ENCODE data around the gene BHLHA15. TPM values are rescaled to one million over a fixed set of nuclear protein-coding genes. Genes with fewer than 3 reads are reported as not detected.
"Not testable (repeated sequence)": the region's sequence is repeated elsewhere in the genome, so short reads cannot be mapped to it uniquely, and the experiment has no call there.

The BHLHA15 gene
- total RNA-seq, 4 donors from 2014 or later: 2.0 to 7.3 TPM; not detected in 2

GRCh38 chr7:98215561-98216495 lies 4.6 kb downstream of the BHLHA15 start:
- Histone ChIP-seq H3K4me1 (peaks cover 0 to 6% (median 5%) of the 10 kb centered on the region in 4 donors), H3K4me3 (no peak overlapping the region), H3K36me3 (no peaks in the 10 kb centered on the region), H3K27me3 (peaks cover 11% of the 10 kb centered on the region), H3K9me3 (no peaks in the 10 kb centered on the region), H3K27ac (no peak overlapping the region)
- DNase-seq: no peak
- 84% methylated on average over 32 of the region's 32 CpGs; no CpG with 5 or more reads in 1 of the 2 donors for WGBS, 2 donors (ENCODE audit: low coverage in 1 of 2)
- intact Hi-C loops (cut with DNase I; ENCODE audit: low total_unique reads) (no loop called here), in situ Hi-C loops (cut with MboI; ENCODE audit: low pct_ligation_motif_present in 1 of 4, low pct_unique_long_range_greater_than_20kb in 1 of 4, low sequenced_read_pairs in 3 of 4) (no loop called here)
- TF ChIP-seq EP300 (IDR thresholded peaks at IDR 0.05; ENCODE audit: low read depth): no peak
- no peak for TF ChIP-seq CTCF (IDR thresholded peaks at IDR 0.05)
- TF ChIP-seq POLR2A (IDR thresholded peaks at IDR 0.05): no peak
- TF ChIP-seq POLR2AphosphoS5 (IDR thresholded peaks at IDR 0.05): no peak

- Histone ChIP-seq H3K4me1 (no peaks in the 10 kb centered on the region), H3K27me3 (peaks cover 2% of the 10 kb centered on the region), H3K36me3 (peaks cover 0 to 8% (median 0%) of the 10 kb centered on the region in 4 donors), H3K4me3 (no peak overlapping the region), H3K9me3 (no peaks in the 10 kb centered on the region), H3K27ac (no peak overlapping the region)
- TF ChIP-seq POLR2A (IDR thresholded peaks at IDR 0.05) (no peak), CTCF (IDR thresholded peaks at IDR 0.05) (no peak)
- 91% methylated on average over 21 of the region's 24 CpGs; no CpG with 5 or more reads in 1 of the 2 donors for WGBS, 2 donors (ENCODE audit: low coverage in 1 of 2)
- intact Hi-C loops (cut with DNase I; ENCODE audit: low total_unique reads) (no loop called here), in situ Hi-C loops (cut with MboI; ENCODE audit: low pct_ligation_motif_present in 1 of 4, low pct_unique_long_range_greater_than_20kb in 1 of 4, low sequenced_read_pairs in 3 of 4) (no loop called here)
- no peak for DNase-seq
Measured at GRCh38 chr7:98216941-98217622, 5.8 kb downstream of the BHLHA15 start.

- Histone ChIP-seq H3K9me3 (no peaks in the 10 kb centered on the region), H3K36me3 (peaks cover 0 to 8% (median 0%) of the 10 kb centered on the region in 4 donors), H3K27ac (no peak overlapping the region), H3K4me3 (no peak overlapping the region), H3K4me1 (no peaks in the 10 kb centered on the region), H3K27me3 (no peaks in the 10 kb centered on the region)
- in situ Hi-C loops (cut with MboI; ENCODE audit: low pct_ligation_motif_present in 1 of 4, low pct_unique_long_range_greater_than_20kb in 1 of 4, low sequenced_read_pairs in 3 of 4): no loop called here
- intact Hi-C loops (cut with DNase I; ENCODE audit: low total_unique reads): no loop called here
- WGBS, 2 donors (ENCODE audit: low coverage in 1 of 2): 86 to 88% methylated on average over 6 to 38 of the region's 41 CpGs
- TF ChIP-seq POLR2AphosphoS5 (IDR thresholded peaks at IDR 0.05) (no peak), EP300 (IDR thresholded peaks at IDR 0.05; ENCODE audit: low read depth) (no peak), CTCF (IDR thresholded peaks at IDR 0.05) (no peak), POLR2A (IDR thresholded peaks at IDR 0.05) (no peak)
- DNase-seq: no peak
Measured at GRCh38 chr7:98217623-98218582, 6.7 kb downstream of the BHLHA15 start.

GRCh38 chr7:98219382-98219781 lies 8.1 kb downstream of the BHLHA15 start:
- H3K4me1 ChIP-seq; H3K36me3 ChIP-seq; in situ Hi-C loops (cut with MboI; ENCODE audit: low pct_ligation_motif_present in 1 of 4, low pct_unique_long_range_greater_than_20kb in 1 of 4, low sequenced_read_pairs in 3 of 4); DNase-seq; H3K9me3 ChIP-seq; H3K4me3 ChIP-seq; H3K27me3 ChIP-seq; intact Hi-C loops (cut with DNase I; ENCODE audit: low total_unique reads): not testable (repeated sequence)
- WGBS, 2 donors (ENCODE audit: low coverage in 1 of 2): 77 to 94% methylated on average over 3 to 6 of the region's 6 CpGs
- H3K27ac ChIP-seq: peak overlapping the region in 1 of 4 donors; percentile 46

Measured in transverse colon (tissue), 4 donors.